Hepatocyte (in vitro differentiated cells): ENCODE data around the gene ALX4. TPM values are rescaled to one million over a fixed set of nuclear protein-coding genes. Genes with fewer than 3 reads are reported as not detected.

Experiments
- DNase-seq: peaks from one replicate; pipeline ENCODE4 v3.0.0-alpha.2; 2016; ENCODE audit warnings: low spot score
- H2AFZ ChIP-seq: fragments of 200-600 bp; sonication (generic); 2 replicates; pipeline ENCODE4 v1.6.0; 2016; ENCODE audit warnings: antibody characterized with exemption, mild to moderate bottlenecking
- H3K27ac ChIP-seq: fragments of 200-600 bp; sonication (generic); 2 replicates; pipeline ENCODE4 v1.5.1; 2016; ENCODE audit warnings: mild to moderate bottlenecking
- H3K27me3 ChIP-seq: fragments of 200-600 bp; sonication (generic); 2 replicates; pipeline ENCODE4 v1.6.1; 2016
- H3K36me3 ChIP-seq: fragments of 200-600 bp; sonication (generic); replicated peaks from 2 replicates; pipeline ENCODE4 v1.5.1; 2016; ENCODE audit warnings: low read depth; ENCODE audit not compliant: insufficient read depth
- H3K4me1 ChIP-seq: fragments of 200-600 bp; sonication (generic); 2 replicates; pipeline ENCODE4 v1.5.1; 2016; ENCODE audit warnings: mild to moderate bottlenecking, moderate library complexity; ENCODE audit not compliant: insufficient read depth
- H3K4me2 ChIP-seq: fragments of 200-600 bp; sonication (generic); 2 replicates; pipeline ENCODE4 v1.6.0; 2016
- H3K4me3 ChIP-seq: fragments of 200-600 bp; sonication (generic); 2 replicates; pipeline ENCODE4 v1.5.1; 2016; ENCODE audit warnings: mild to moderate bottlenecking
- H3K79me2 ChIP-seq: fragments of 200-600 bp; sonication (generic); 2 replicates; pipeline ENCODE4 v1.6.0; 2017; ENCODE audit warnings: mild to moderate bottlenecking
- H3K9me2 ChIP-seq: fragments of 200-600 bp; sonication (generic); replicated peaks from 2 replicates; pipeline ENCODE4 v1.6.0; 2017; ENCODE audit warnings: mild to moderate bottlenecking; ENCODE audit not compliant: insufficient read depth
- H3K9me3 ChIP-seq: fragments of 200-600 bp; sonication (generic); 2 replicates; pipeline ENCODE4 v1.5.1; 2016; ENCODE audit warnings: low read depth, mild to moderate bottlenecking
- H4K20me1 ChIP-seq: fragments of 200-600 bp; sonication (generic); 2 replicates; pipeline ENCODE4 v1.6.0; 2016; ENCODE audit warnings: mild to moderate bottlenecking; ENCODE audit not compliant: insufficient read depth, poor library complexity, severe bottlenecking
- CTCF ChIP-seq: fragments of 200-600 bp; sonication (generic); IDR thresholded peaks from 2 replicates; pipeline ENCODE4 v1.5.1; 2016; ENCODE audit warnings: antibody characterized with exemption, mild to moderate bottlenecking; ENCODE audit not compliant: poor library complexity
- EZH2 ChIP-seq: fragments of 200-600 bp; sonication (generic); IDR thresholded peaks from 2 replicates; pipeline ENCODE4 v1.6.1; 2016; ENCODE audit warnings: antibody characterized with exemption, mild to moderate bottlenecking, borderline replicate concordance
- EZH2phosphoT487 ChIP-seq: fragments of 200-600 bp; sonication (generic); IDR thresholded peaks from one replicate; pipeline ENCODE4 v1.6.1; 2018; ENCODE audit warnings: antibody characterized with exemption, mild to moderate bottlenecking, low read depth, moderate library complexity; ENCODE audit not compliant: unreplicated experiment, severe bottlenecking
- WGBS: methylation state at CpG from one replicate; pipeline ENCODE4 v1.1.6; 2016; ENCODE audit warnings: low lambda C conversion rate; ENCODE audit errors: missing lambda C conversion rate; 5-methylcytosine and 5-hydroxymethylcytosine counted together
- polyA plus RNA-seq: library from polyadenylated mRNA; unstranded; fragments of >200 nt; fragmentation: Nextera tagmentation; extraction: Ambion mirVana; gene quantifications from 2 replicates; pipeline ENCODE4 v1.2.1, GENCODE V29; 2016
- total RNA-seq: library from RNA; depleted of rRNA; stranded (reverse); fragments of >200 nt; gene quantifications from 2 replicates; pipeline ENCODE4 v1.2.3, GENCODE V29; 2014

The ALX4 gene
- total and polyA plus RNA-seq, 2 experiments from 2014 or later, result 1.3 to 3.8 TPM

- no peak overlapping the region for H3K27ac ChIP-seq
- H3K4me1 ChIP-seq, result no peaks in the 10 kb centered on the region
- TF ChIP-seq EZH2 (no peak), EZH2phosphoT487 (no peak), CTCF (no peak)
- no peaks in the 10 kb centered on the region for H3K9me2 ChIP-seq
- no peaks in the 10 kb centered on the region for H3K27me3 ChIP-seq
- no peaks in the 10 kb centered on the region for H4K20me1 ChIP-seq
- 90% methylated on average over 24 of the region's 24 CpGs for WGBS
- H3K4me2 ChIP-seq, result no peak overlapping the region
- no peak overlapping the region for H2AFZ ChIP-seq
- H3K9me3 ChIP-seq, result no peaks in the 10 kb centered on the region
- H3K4me3 ChIP-seq, result no peak overlapping the region
- DNase-seq, result no peak
- H3K36me3 ChIP-seq, result no peaks in the 10 kb centered on the region
- H3K79me2 ChIP-seq, result no peaks in the 10 kb centered on the region
These were observed 42.8 kb downstream of the ALX4 start for GRCh38 chr11:44267006-44267749.

- Histone ChIP-seq H2AFZ (no peak overlapping the region), H3K36me3 (no peaks in the 10 kb centered on the region), H3K79me2 (no peaks in the 10 kb centered on the region), H3K9me3 (no peaks in the 10 kb centered on the region), H3K9me2 (no peaks in the 10 kb centered on the region), H3K4me3 (no peak overlapping the region), H3K27me3 (no peaks in the 10 kb centered on the region), H3K4me2 (no peak overlapping the region), H3K4me1 (no peaks in the 10 kb centered on the region), H3K27ac (no peak overlapping the region), H4K20me1 (no peaks in the 10 kb centered on the region)
- no peak for DNase-seq
- 83% methylated on average over 8 of the region's 9 CpGs for WGBS
- no peak for TF ChIP-seq EZH2
- TF ChIP-seq CTCF, result no peak
- no peak for TF ChIP-seq EZH2phosphoT487
These were observed 43.7 kb downstream of the ALX4 start for GRCh38 chr11:44266056-44266780.

- no peaks in the 10 kb centered on the region for H4K20me1 ChIP-seq
- WGBS, result 94% methylated on average over 21 of the region's 22 CpGs
- H3K27me3 ChIP-seq, result no peaks in the 10 kb centered on the region
- H3K27ac ChIP-seq, result no peak overlapping the region
- H2AFZ ChIP-seq, result no peak overlapping the region
- H3K4me1 ChIP-seq, result no peaks in the 10 kb centered on the region
- no peak for TF ChIP-seq CTCF
- TF ChIP-seq EZH2phosphoT487, result no peak
- no peak for TF ChIP-seq EZH2
- no peaks in the 10 kb centered on the region for H3K79me2 ChIP-seq
- H3K36me3 ChIP-seq, result no peaks in the 10 kb centered on the region
- no peak overlapping the region for H3K4me3 ChIP-seq
- no peaks in the 10 kb centered on the region for H3K9me3 ChIP-seq
- DNase-seq, result no peak
- no peak overlapping the region for H3K4me2 ChIP-seq
- no peaks in the 10 kb centered on the region for H3K9me2 ChIP-seq
These were observed 45.2 kb downstream of the ALX4 start for GRCh38 chr11:44264761-44265160.
